Osteoblast (primary cell): ENCODE data around the gene XAGE3. TPM values are rescaled to one million over a fixed set of nuclear protein-coding genes. Genes with fewer than 3 reads are reported as not detected.
"Not testable (repeated sequence)": the region's sequence is repeated elsewhere in the genome, so short reads cannot be mapped to it uniquely, and the experiment has no call there.

Experiments
- DNase-seq: peaks from one replicate; pipeline ENCODE4 v3.0.0; 2011; ENCODE audit warnings: low spot score, mixed read lengths; ENCODE audit not compliant: insufficient read length; ENCODE audit errors: missing footprints
- H2AFZ ChIP-seq: 2 replicates; pipeline ENCODE4 v1.6.0; 2011; ENCODE audit warnings: mild to moderate bottlenecking, low read length
- H3K27ac ChIP-seq: 2 replicates; pipeline ENCODE4 v1.5.1; 2011; ENCODE audit warnings: mild to moderate bottlenecking, low read depth, low read length, moderate library complexity
- H3K27me3 ChIP-seq: 2 replicates; pipeline ENCODE4 v1.6.0; 2012; ENCODE audit warnings: mild to moderate bottlenecking, control low read depth, inconsistent platforms, low read length, moderate library complexity; ENCODE audit not compliant: insufficient read depth
- H3K36me3 ChIP-seq: 2 replicates; pipeline ENCODE4 v1.5.1; 2011; ENCODE audit warnings: mild to moderate bottlenecking, low read length, control low read depth, moderate library complexity; ENCODE audit not compliant: insufficient read depth
- H3K4me1 ChIP-seq: 2 replicates; pipeline ENCODE4 v1.5.1; 2011; ENCODE audit warnings: mild to moderate bottlenecking, low read length, control low read depth, moderate library complexity; ENCODE audit not compliant: insufficient read depth
- H3K4me2 ChIP-seq: 2 replicates; pipeline ENCODE4 v1.6.0; 2011; ENCODE audit warnings: mild to moderate bottlenecking, low read length; ENCODE audit not compliant: insufficient read depth
- H3K4me3 ChIP-seq: fragments of 200-600 bp; sonication (generic); 3 replicates; pipeline ENCODE4 v1.5.1; 2012; ENCODE audit warnings: mild to moderate bottlenecking, low read length, inconsistent platforms; ENCODE audit not compliant: insufficient read depth
- H3K79me2 ChIP-seq: 2 replicates; pipeline ENCODE4 v1.6.0; 2012; ENCODE audit warnings: mild to moderate bottlenecking, low read length, control low read depth, inconsistent platforms; ENCODE audit not compliant: insufficient read depth
- H3K9me3 ChIP-seq: 2 replicates; pipeline ENCODE4 v1.5.1; 2011; ENCODE audit warnings: low read depth, low read length, control low read depth
- H4K20me1 ChIP-seq: 2 replicates; pipeline ENCODE4 v1.6.0; 2012; ENCODE audit warnings: mild to moderate bottlenecking, low read length, control low read depth; ENCODE audit not compliant: insufficient read depth
- total RNA-seq: library from RNA; depleted of rRNA; stranded (reverse); fragments of >200 nt; gene quantifications from 2 replicates; pipeline ENCODE4 v1.2.3, GENCODE V29; 2012
- TF ChIP-seq, protein P1 (sequence below): IDR thresholded peaks from 2 replicates; pipeline ENCODE4 v1.5.1; 2011; ENCODE audit warnings: mild to moderate bottlenecking, low read depth, low read length, moderate library complexity; ENCODE audit errors: extremely low read depth

XAGE3 gene
- total RNA-seq, 1 donor: not detected

DNA sequence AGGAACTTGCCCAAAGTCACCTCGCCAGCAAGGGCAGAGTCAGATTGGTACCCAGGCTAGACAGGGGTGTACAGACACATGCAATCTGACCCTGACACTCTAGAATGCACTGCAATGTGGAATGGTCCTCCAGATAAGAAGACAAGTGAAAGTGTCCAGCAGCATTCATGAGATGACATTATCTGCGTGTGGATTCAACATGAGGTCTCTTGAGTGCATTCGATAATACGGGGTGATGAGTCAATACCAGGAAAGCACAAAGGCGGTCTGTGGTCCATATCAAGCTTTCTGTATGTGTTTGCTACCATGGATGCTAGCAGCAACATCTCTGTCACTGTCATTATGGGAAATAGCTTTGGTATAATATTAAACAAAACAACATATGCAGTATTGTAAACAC lies 6.8 kb upstream of the XAGE3 start:
- H2AFZ ChIP-seq: no peak overlapping the region
- no peak overlapping the region for H3K4me3 ChIP-seq
- no peaks in the 10 kb centered on the region for H4K20me1 ChIP-seq
- H3K79me2 ChIP-seq: no peaks in the 10 kb centered on the region
- TF ChIP-seq, protein P1, sequence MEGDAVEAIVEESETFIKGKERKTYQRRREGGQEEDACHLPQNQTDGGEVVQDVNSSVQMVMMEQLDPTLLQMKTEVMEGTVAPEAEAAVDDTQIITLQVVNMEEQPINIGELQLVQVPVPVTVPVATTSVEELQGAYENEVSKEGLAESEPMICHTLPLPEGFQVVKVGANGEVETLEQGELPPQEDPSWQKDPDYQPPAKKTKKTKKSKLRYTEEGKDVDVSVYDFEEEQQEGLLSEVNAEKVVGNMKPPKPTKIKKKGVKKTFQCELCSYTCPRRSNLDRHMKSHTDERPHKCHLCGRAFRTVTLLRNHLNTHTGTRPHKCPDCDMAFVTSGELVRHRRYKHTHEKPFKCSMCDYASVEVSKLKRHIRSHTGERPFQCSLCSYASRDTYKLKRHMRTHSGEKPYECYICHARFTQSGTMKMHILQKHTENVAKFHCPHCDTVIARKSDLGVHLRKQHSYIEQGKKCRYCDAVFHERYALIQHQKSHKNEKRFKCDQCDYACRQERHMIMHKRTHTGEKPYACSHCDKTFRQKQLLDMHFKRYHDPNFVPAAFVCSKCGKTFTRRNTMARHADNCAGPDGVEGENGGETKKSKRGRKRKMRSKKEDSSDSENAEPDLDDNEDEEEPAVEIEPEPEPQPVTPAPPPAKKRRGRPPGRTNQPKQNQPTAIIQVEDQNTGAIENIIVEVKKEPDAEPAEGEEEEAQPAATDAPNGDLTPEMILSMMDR: no peak
- peaks cover 9% of the 10 kb centered on the region for H3K27me3 ChIP-seq
- H3K36me3 ChIP-seq: no peaks in the 10 kb centered on the region
- H3K9me3 ChIP-seq: no peaks in the 10 kb centered on the region
- DNase-seq: no peak
- H3K4me2 ChIP-seq: no peak overlapping the region
- no peak overlapping the region for H3K27ac ChIP-seq
- no peaks in the 10 kb centered on the region for H3K4me1 ChIP-seq

DNA sequence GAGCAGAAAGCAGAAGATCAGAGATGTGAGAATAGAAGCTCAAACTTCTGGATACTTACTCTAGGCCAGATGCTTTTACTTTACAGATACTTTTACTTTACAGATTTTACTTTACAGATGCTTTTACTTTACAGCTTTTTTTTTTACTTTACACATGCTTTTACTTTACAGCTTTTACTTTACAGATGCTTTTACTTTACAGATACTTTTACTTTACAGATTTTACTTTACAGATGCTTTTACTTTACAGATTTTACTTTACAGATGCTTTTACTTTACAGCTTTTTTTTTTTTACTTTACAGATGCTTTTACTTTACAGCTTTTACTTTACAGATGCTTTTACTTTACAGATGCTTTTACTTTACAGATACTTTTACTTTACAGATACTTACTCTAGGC lies 5.9 kb upstream of the XAGE3 start:
- not testable (repeated sequence) for DNase-seq, H2AFZ ChIP-seq

DNA sequence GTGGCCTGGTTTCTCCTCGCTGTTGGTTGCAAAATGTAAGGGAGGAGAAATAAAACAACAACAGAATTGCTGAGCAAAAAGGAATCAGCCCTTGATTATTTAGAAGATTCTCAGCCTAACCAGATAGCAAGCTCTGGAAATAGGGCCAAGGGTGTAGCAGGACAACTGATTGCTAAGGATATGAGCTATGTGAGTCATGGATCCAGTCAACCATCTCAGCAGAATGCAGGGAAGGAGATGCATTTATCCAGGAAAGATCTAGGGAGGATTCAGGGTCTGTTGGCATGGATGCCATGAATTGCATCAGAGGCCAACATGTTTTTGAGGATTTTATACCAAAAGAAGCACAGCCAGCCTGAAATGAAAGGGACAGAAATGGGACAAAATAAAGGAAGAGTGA lies 2.2 kb upstream of the XAGE3 start:
- no peaks in the 10 kb centered on the region for H3K9me3 ChIP-seq
- H3K79me2 ChIP-seq: no peaks in the 10 kb centered on the region
- no peaks in the 10 kb centered on the region for H3K36me3 ChIP-seq
- H3K4me1 ChIP-seq: no peaks in the 10 kb centered on the region
- H4K20me1 ChIP-seq: no peaks in the 10 kb centered on the region
- no peak overlapping the region for H3K4me3 ChIP-seq
- H3K4me2 ChIP-seq: no peak overlapping the region
- peaks cover 19% of the 10 kb centered on the region for H3K27me3 ChIP-seq
- H2AFZ ChIP-seq: no peak overlapping the region
- TF ChIP-seq, protein P1: no peak
- no peak for DNase-seq
- no peak overlapping the region for H3K27ac ChIP-seq

More for the DNA sequence above, 5.9 kb upstream of the XAGE3 start:
- not testable (repeated sequence) for H3K79me2 ChIP-seq, H3K36me3 ChIP-seq, H3K4me2 ChIP-seq, H3K27me3 ChIP-seq, H3K27ac ChIP-seq, H3K9me3 ChIP-seq, H4K20me1 ChIP-seq, H3K4me3 ChIP-seq, H3K4me1 ChIP-seq

DNA sequence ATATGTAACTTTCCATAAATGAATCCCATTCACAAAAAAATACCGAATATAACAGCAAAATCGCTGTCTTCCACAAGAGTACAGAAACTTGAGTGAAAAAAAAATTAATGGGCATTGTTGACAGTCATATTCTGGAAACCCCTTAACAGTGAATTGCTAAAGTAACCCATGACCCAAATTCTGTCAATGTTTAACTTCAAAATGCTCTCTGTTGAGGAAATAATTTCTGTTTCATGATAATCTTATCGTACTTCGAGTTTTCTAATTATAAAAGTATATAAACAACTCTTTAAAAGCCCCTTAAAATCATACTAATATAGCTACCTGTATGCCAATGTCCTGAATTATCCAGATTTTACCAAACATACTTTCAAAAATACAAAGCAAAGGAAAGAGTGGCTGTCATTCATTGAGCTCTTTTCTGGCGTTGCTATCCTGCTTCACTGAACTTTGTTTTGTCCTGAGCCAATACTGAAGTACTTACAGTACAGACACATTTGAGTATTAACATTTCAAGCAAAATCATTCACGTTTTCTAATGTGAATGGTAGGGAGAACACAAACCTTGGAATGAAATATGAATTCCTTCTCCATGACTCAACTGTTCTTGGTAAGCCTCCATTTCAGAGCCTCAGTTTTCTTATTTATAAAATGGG lies 2.4 kb downstream of the XAGE3 start:
- no peaks in the 10 kb centered on the region for H3K36me3 ChIP-seq
- H3K4me2 ChIP-seq: no peak overlapping the region
- H3K4me3 ChIP-seq: no peak overlapping the region
- no peaks in the 10 kb centered on the region for H4K20me1 ChIP-seq
- peaks cover 32% of the 10 kb centered on the region for H3K27me3 ChIP-seq
- TF ChIP-seq, protein P1: no peak
- no peak overlapping the region for H3K27ac ChIP-seq
- no peaks in the 10 kb centered on the region for H3K9me3 ChIP-seq
- no peaks in the 10 kb centered on the region for H3K4me1 ChIP-seq
- DNase-seq: no peak
- no peaks in the 10 kb centered on the region for H3K79me2 ChIP-seq
- no peak overlapping the region for H2AFZ ChIP-seq

DNA sequence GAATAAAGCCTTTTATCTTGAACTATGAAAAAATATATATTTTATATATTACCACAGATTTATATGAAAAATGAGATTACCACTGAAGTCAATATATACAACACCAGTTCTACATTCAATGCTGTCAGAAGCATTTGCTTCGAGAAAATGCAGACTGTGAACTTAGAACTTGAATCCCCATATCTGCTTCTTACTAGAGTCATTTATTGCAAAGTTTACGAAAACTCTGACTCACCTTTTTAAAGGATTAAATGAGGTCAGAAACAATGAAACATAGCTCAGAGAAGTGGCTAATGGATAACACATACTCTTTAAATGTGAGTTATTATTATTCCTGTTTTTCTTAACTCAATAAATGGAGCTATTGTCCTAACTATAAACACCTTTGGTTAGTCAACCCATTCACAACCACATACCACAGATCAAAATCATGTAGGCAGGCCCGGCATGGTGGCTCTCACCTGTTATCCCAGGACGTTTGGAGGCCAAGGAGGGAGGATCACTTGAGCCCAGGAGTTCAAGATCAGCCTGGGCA lies 10.8 kb downstream of the XAGE3 start:
- not testable (repeated sequence) for H2AFZ ChIP-seq, H4K20me1 ChIP-seq, H3K27ac ChIP-seq, H3K79me2 ChIP-seq, H3K36me3 ChIP-seq, H3K4me2 ChIP-seq, H3K9me3 ChIP-seq, DNase-seq, H3K4me3 ChIP-seq
- peaks cover 16% of the 10 kb centered on the region for H3K4me1 ChIP-seq
- peaks cover 15% of the 10 kb centered on the region for H3K27me3 ChIP-seq
